ENCODE data around the gene GRIN2A. TPM values are rescaled to one million over a fixed set of nuclear protein-coding genes. Genes with fewer than 3 reads are reported as not detected.
"Not testable (repeated sequence)": the region's sequence is repeated elsewhere in the genome, so short reads cannot be mapped to it uniquely, and the experiment has no call there.

GRIN2A gene
- polyA plus RNA-seq, 3 donors, result 0.03 to 0.11 (median 0.04) TPM

- 56 to 71% (median 56%) methylated on average over 5 of the region's 5 CpGs for WGBS, 3 donors
Measured at GRCh38 chr16:9913604-9914326, 268.5 kb downstream of the GRIN2A start.

GRCh38 chr16:9911989-9912388 is 270.2 kb downstream of the GRIN2A start:
- H3K27ac ChIP-seq (ENCODE audit: low read depth, low read length), result no peak overlapping the region
- 92 to 94% (median 94%) methylated on average over 4 of the region's 4 CpGs for WGBS, 3 donors

More at GRCh38 chr16:9913604-9914326, 268.5 kb downstream of the GRIN2A start:
- H3K27ac ChIP-seq (ENCODE audit: low read depth, low read length), result no peak overlapping the region

GRCh38 chr16:9911231-9911630 is 271.0 kb downstream of the GRIN2A start:
- H3K27ac ChIP-seq (ENCODE audit: low read depth, low read length), result no peak overlapping the region
- WGBS, 3 donors, result 71 to 86% (median 76%) methylated on average over 4 of the region's 4 CpGs

GRCh38 chr16:9909072-9909825 is 273.0 kb downstream of the GRIN2A start:
- H3K27ac ChIP-seq (ENCODE audit: low read depth, low read length), result no peak overlapping the region
- WGBS, 3 donors, result 78 to 96% (median 86%) methylated on average over 2 of the region's 2 CpGs

DNA sequence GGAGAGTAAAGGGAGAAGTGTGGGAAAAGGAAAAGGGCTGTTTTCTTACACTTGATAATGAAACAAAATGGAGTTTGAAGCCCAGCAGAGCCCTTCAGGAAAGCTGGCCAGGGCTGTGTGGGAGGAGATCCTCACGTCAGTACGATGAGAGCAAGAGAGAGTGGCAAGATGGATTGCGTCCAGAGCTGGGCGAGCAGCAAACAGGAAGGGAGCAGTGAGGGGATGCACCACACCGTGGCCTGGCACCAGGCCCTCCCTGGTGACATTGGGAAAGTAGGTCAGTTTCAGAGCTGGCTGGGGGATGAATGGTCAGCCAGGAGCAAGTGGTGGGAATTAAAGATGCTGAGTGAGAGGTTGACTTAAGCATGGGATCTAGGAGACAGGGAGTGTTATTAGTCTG is 273.6 kb downstream of the GRIN2A start:
- WGBS, 3 donors, result 21 to 44% (median 25%) methylated on average over 5 of the region's 5 CpGs
- no peak overlapping the region for H3K27ac ChIP-seq (ENCODE audit: low read depth, low read length)

- H3K27ac ChIP-seq (ENCODE audit: low read depth, low read length), result no peak overlapping the region
- 72 to 85% (median 83%) methylated on average over 8 of the region's 8 CpGs for WGBS, 3 donors
Measured at GRCh38 chr16:9907752-9908151, 274.5 kb downstream of the GRIN2A start.

DNA sequence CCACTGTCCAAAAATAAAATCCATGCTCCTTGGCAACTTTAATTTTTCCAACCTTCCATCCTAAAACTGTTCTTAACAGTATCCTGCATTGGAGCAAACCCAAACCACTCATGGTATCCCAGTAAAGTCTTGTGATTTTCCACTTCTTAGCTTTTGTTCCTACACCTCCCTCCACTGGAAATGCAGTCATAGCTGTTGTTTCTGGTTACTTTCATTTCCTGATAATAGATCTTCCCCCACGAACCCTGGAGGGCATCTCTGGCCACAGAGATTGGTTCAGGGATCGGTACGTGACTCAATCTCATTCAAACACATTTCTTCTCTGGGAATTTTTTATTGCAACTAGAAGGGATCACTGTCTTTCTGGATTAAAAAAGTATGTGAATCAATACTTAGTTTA is 276.0 kb downstream of the GRIN2A start:
- no peak overlapping the region for H3K27ac ChIP-seq (ENCODE audit: low read depth, low read length)
- 66 to 74% (median 70%) methylated on average over 3 of the region's 3 CpGs for WGBS, 3 donors

- H3K27ac ChIP-seq (ENCODE audit: low read depth, low read length), result no peak overlapping the region
- WGBS, 3 donors, result 84 to 95% (median 90%) methylated on average over 2 of the region's 2 CpGs
Measured at GRCh38 chr16:9904526-9904925, 277.7 kb downstream of the GRIN2A start.

- no peak overlapping the region for H3K27ac ChIP-seq (ENCODE audit: low read depth, low read length)
- 67 to 88% (median 82%) methylated on average over 4 of the region's 4 CpGs for WGBS, 3 donors
Measured at GRCh38 chr16:9900576-9900975, 281.7 kb downstream of the GRIN2A start.

DNA sequence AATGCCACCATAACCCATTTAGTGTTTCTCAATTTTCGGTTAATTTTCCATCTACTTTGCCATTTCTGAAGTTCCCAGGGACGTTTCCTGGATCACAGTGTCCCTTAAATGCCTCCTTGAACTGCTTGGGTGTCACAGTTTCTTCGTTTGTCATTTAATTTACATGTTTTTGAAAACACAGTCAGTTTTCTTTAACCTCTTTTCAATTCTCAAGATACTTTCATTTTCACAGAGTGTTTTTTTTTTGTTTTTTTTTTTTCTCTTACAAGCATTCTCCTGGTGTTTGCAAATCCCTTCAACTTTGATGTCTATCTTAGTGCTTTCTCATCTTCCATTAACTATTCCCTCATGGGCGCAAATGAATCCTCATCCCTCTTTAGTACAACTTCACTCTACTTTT is 283.7 kb downstream of the GRIN2A start:
- WGBS, 3 donors, result 52 to 72% (median 68%) methylated on average over 4 of the region's 4 CpGs
- no peak overlapping the region for H3K27ac ChIP-seq (ENCODE audit: low read depth, low read length)

GRCh38 chr16:9898124-9898523 is 284.1 kb downstream of the GRIN2A start:
- whole genome bisulfite sequencing, 3 donors, result 77 to 89% (median 81%) methylated on average over 2 of the region's 2 CpGs
- H3K27ac ChIP-seq (ENCODE audit: low read depth, low read length), result no peak overlapping the region

DNA sequence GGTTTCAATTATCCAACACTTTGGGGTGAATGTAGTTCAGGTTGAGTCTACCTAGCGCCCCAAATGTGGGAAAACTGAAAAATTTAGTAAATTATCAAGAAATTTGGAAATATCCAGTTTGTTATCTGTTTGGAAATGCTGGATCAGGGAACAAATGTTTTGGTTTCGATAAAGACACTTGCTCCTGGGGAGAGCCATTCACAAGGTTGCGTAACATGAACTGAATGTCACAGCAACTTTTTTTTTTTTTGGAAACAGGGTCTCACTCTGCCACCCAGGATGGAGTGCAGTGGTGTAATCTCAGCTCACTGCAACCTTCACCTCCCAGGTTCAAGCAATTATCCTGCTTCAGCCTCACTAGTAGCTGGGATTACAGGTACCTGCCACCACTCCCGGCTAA is 286.4 kb downstream of the GRIN2A start:
- no peak overlapping the region for H3K27ac ChIP-seq (ENCODE audit: low read depth, low read length)
- WGBS, 3 donors, result 78 to 88% (median 84%) methylated on average over 4 of the region's 4 CpGs

DNA sequence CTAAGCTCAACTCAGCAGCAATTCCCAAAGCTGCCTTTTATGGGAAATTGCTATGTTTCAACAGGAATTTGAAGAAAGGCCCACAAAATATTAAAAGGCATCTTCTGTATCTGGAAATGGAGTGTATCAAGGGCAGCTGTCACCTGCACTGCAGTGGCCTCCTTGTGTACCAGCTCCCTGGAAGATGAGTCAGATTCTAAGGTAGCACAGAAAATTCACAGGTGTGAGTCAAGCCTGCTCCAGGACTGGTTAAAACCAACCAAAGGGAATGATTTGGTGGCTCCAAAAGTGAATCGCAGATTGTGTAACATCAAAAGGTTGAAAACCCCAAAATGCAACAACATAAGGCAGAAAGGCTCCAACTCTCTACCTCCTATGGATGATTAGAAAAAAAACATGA is 296.4 kb downstream of the GRIN2A start:
- no peak overlapping the region for H3K27ac ChIP-seq (ENCODE audit: low read depth, low read length)
- 89 to 94% (median 91%) methylated on average over 1 of the region's 1 CpG for WGBS, 3 donors

- H3K27ac ChIP-seq (ENCODE audit: low read depth, low read length), result no peak overlapping the region
- WGBS, 3 donors, result 13 to 36% (median 30%) methylated on average over 9 of the region's 9 CpGs
Measured at GRCh38 chr16:9885467-9885866, 296.8 kb downstream of the GRIN2A start.

GRCh38 chr16:9875981-9876380 is 306.2 kb downstream of the GRIN2A start:
- 57 to 65% (median 59%) methylated on average over 3 of the region's 3 CpGs for WGBS, 3 donors

DNA sequence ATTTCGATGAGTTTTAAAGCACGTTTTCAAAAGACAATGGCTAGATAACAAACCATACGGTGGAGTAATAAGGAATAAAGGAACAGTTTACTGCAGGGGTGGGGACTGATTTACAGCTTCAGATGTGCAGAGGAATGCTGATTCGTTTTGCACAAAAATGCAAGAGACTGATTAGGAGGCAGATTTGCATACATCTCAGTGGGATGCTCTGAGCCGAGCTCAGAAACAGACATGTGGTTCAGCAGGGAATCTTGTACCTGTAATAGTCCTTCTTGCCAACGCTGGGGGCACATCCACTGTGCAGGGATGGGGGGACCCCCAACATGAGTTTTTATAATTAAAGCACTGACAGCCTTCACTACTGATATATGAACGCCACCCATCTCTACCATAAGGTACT is 308.0 kb downstream of the GRIN2A start:
- no peak overlapping the region for H3K27ac ChIP-seq (ENCODE audit: low read depth, low read length)
- WGBS, 3 donors, result 57 to 65% (median 61%) methylated on average over 7 of the region's 7 CpGs

More at GRCh38 chr16:9875981-9876380, 306.2 kb downstream of the GRIN2A start:
- H3K27ac ChIP-seq (ENCODE audit: low read depth, low read length), result not testable (repeated sequence)

- 66 to 68% (median 67%) methylated on average over 2 of the region's 2 CpGs for WGBS, 3 donors
- no peak overlapping the region for H3K27ac ChIP-seq (ENCODE audit: low read depth, low read length)
Measured at GRCh38 chr16:9870962-9871361, 311.3 kb downstream of the GRIN2A start.

- 61 to 81% (median 73%) methylated on average over 3 of the region's 3 CpGs for WGBS, 3 donors
- H3K27ac ChIP-seq (ENCODE audit: low read depth, low read length), result no peak overlapping the region
Measured at GRCh38 chr16:9869776-9870175, 312.5 kb downstream of the GRIN2A start.

DNA sequence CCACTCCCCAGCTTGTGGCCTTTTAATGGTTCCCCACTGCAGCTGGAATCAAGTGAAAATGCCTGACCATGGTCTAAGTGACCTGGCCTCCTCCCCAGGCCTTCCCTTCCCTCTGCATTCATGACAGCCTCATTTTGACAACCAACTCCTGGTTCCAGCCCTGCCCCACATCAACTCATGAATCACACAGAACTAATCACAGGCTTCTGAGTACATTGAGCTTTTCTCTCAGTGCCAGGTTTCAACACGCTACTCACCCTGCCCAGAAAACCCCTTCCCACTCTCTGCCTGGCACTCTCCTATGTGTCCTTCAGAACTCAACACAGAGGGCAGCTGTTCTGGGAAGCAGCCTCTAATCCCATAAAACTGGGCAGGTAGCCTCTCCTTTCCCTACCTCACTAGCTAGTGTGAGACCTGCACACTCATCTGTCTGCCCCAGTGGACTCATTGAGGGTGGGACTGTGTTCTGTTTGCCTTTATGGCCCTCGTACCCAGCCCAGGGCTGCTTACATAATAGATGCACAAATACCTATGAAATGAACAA is 313.6 kb downstream of the GRIN2A start:
- WGBS, 3 donors, result 79 to 91% (median 84%) methylated on average over 2 of the region's 2 CpGs

More for the DNA sequence above, 313.6 kb downstream of the GRIN2A start:
- no peak overlapping the region for H3K27ac ChIP-seq (ENCODE audit: low read depth, low read length)

Measured in adipose tissue (tissue), 3 donors.